Measurements from ENCODE around the gene GTF3C1. TPM values are rescaled to one million over a fixed set of nuclear protein-coding genes. Genes with fewer than 3 reads are reported as not detected.

Gene GTF3C1
- total and polyA plus RNA-seq, 10 donors: 28.8 to 68.6 (median 57.1) TPM

DNA sequence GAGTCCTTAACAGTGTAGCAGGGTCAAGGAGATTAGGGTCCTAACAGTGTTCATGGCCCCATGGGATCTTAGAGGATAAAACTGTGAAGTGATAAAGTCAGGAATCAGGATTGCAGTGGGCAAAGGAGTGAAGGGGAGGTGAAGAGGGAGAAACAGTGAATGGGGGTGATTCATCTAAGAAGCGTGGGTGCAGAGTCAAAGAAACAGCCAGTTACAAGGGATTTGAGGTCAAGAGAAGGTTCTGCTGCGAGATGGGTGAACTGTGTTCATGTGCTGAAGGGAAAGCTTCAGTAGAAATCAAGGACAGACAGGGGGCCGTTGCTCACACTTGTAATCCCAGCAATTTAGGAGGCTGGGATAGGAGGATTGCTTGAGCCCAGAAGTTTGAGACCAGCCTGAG, 5.9 kb downstream of the GTF3C1 start:
- 90 to 95% (median 91%) methylated on average over 3 of the region's 3 CpGs for WGBS, 5 donors
- intact Hi-C loops (cut with DNase I; ENCODE audit: low total_unique reads): no loop called here

DNA sequence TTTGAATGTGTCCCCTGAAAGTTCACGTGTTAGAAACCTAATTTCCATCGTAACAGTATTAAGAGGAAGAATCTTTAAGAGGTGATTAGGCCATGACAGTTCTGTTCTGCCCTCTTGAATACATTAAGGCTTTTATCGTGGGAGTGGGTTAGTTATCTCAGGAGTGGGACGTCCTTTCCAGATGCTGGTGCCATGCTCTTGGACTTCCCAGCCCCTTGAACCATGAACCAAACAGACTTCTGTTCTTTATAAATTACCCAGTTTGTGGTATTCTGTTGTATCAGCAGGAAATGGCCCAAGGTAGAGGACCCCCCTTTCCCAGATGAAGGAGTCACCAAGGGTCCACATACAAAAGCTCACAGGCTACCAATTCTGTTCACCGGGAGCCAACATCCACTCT, 10.1 kb downstream of the GTF3C1 start:
- H3K4me1 ChIP-seq: peaks cover 0 to 13% (median 0%) of the 10 kb centered on the region in 6 donors
- H3K27me3 ChIP-seq (replicated peaks in 1 of 7): no peaks in the 10 kb centered on the region
- WGBS, 5 donors: 66 to 83% (median 73%) methylated on average over 5 of the region's 5 CpGs
- DNase-seq: peak; percentile 10
- H3K4me3 ChIP-seq: no peak overlapping the region
- peaks cover 0 to 7% (median 0%) of the 10 kb centered on the region in 8 donors for H3K9me3 ChIP-seq
- no peak for TF ChIP-seq POLR2A (IDR thresholded peaks at IDR 0.05)
- TF ChIP-seq, protein P1, sequence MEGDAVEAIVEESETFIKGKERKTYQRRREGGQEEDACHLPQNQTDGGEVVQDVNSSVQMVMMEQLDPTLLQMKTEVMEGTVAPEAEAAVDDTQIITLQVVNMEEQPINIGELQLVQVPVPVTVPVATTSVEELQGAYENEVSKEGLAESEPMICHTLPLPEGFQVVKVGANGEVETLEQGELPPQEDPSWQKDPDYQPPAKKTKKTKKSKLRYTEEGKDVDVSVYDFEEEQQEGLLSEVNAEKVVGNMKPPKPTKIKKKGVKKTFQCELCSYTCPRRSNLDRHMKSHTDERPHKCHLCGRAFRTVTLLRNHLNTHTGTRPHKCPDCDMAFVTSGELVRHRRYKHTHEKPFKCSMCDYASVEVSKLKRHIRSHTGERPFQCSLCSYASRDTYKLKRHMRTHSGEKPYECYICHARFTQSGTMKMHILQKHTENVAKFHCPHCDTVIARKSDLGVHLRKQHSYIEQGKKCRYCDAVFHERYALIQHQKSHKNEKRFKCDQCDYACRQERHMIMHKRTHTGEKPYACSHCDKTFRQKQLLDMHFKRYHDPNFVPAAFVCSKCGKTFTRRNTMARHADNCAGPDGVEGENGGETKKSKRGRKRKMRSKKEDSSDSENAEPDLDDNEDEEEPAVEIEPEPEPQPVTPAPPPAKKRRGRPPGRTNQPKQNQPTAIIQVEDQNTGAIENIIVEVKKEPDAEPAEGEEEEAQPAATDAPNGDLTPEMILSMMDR (IDR thresholded peaks at IDR 0.05 in 8 of 11, conservative IDR thresholded peaks at IDR 0.05 in 3 of 11): no peak
- no peak for TF ChIP-seq POLR2AphosphoS5 (IDR thresholded peaks at IDR 0.05)
- H3K36me3 ChIP-seq: peaks cover 7 to 100% (median 96%) of the 10 kb centered on the region in 6 donors
- intact Hi-C loops (cut with DNase I; ENCODE audit: low total_unique reads): no loop called here
- no peak overlapping the region for H3K27ac ChIP-seq

More for the DNA sequence above, 5.9 kb downstream of the GTF3C1 start:
- peaks cover under 1 to 32% (median 22%) of the 10 kb centered on the region in 6 donors for H3K4me1 ChIP-seq
- H3K36me3 ChIP-seq: peaks cover 4 to 73% (median 65%) of the 10 kb centered on the region in 6 donors
- no peaks in the 10 kb centered on the region for H3K27me3 ChIP-seq (replicated peaks in 1 of 7)
- no peak overlapping the region for H3K4me3 ChIP-seq
- TF ChIP-seq, protein P1 (IDR thresholded peaks at IDR 0.05 in 8 of 11, conservative IDR thresholded peaks at IDR 0.05 in 3 of 11): no peak
- no peak for TF ChIP-seq POLR2A (IDR thresholded peaks at IDR 0.05)
- no peak for TF ChIP-seq POLR2AphosphoS5 (IDR thresholded peaks at IDR 0.05)
- H3K9me3 ChIP-seq: peaks cover 0 to 7% (median 0%) of the 10 kb centered on the region in 8 donors
- DNase-seq: no peak
- no peak overlapping the region for H3K27ac ChIP-seq

DNA sequence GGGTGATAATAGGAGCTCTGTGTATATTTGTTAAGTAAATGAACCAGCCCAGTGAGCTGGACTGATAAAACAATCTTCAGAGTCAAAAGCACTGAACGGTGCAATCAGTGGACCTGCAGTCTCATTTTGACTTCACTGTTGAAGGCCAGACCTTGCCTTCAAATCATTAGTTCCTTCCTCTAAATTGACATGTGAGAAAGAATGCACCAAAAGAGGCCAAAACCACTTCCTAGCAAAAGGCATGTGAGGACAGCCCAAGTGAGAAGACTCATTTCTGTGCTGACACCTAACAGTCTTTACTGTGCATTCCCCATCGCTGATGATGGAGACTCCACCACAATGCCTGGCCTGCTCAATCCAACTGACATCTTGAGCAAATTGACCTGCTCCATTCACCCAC, 10.6 kb downstream of the GTF3C1 start:
- peaks cover 7 to 100% (median 93%) of the 10 kb centered on the region in 6 donors for H3K36me3 ChIP-seq
- no peak overlapping the region for H3K27ac ChIP-seq
- no peak for DNase-seq

DNA sequence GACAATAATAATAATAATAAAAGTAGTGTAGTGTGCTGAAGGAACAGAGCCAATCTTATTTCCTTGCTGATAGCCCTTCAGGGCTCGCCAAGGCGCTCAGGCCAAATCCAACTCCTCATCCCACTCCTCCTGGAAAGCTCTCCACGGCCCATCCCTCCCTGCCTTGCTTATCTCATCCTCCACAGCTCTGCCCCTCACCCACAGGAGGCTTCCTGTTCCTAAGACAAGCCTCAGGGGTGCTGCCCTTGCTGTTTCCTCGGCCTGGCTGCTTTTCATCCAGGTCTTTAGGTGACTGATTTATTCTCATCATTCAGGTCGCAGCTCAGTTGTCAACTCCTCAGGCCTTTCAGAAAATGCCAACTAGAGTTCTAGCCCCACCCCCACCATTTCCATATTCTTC, 11.2 kb downstream of the GTF3C1 start:
- H3K27me3 ChIP-seq (replicated peaks in 1 of 7): no peaks in the 10 kb centered on the region
- intact Hi-C loops (cut with DNase I; ENCODE audit: low total_unique reads): no loop called here
- H3K27ac ChIP-seq: no peak overlapping the region
- TF ChIP-seq POLR2AphosphoS5 (IDR thresholded peaks at IDR 0.05): peak in 1 of 3 donors; percentile 26
- TF ChIP-seq, protein P1 (IDR thresholded peaks at IDR 0.05 in 8 of 11, conservative IDR thresholded peaks at IDR 0.05 in 3 of 11): no peak
- peak; percentile 49 for DNase-seq
- WGBS, 5 donors: 56 to 68% (median 60%) methylated on average over 5 of the region's 5 CpGs
- peaks cover 0 to 13% (median 0%) of the 10 kb centered on the region in 6 donors for H3K4me1 ChIP-seq
- peaks cover 0 to 7% (median 0%) of the 10 kb centered on the region in 8 donors for H3K9me3 ChIP-seq
- peaks cover 3 to 100% (median 92%) of the 10 kb centered on the region in 6 donors for H3K36me3 ChIP-seq
- no peak overlapping the region for H3K4me3 ChIP-seq

More for the DNA sequence above, 10.6 kb downstream of the GTF3C1 start:
- H3K9me3 ChIP-seq: peaks cover 0 to 7% (median 0%) of the 10 kb centered on the region in 8 donors
- no peak overlapping the region for H3K4me3 ChIP-seq
- no peak for TF ChIP-seq POLR2AphosphoS5 (IDR thresholded peaks at IDR 0.05)
- TF ChIP-seq POLR2A (IDR thresholded peaks at IDR 0.05): no peak
- TF ChIP-seq, protein P1 (IDR thresholded peaks at IDR 0.05 in 8 of 11, conservative IDR thresholded peaks at IDR 0.05 in 3 of 11): no peak
- peaks cover 0 to 13% (median 0%) of the 10 kb centered on the region in 6 donors for H3K4me1 ChIP-seq
- intact Hi-C loops (cut with DNase I; ENCODE audit: low total_unique reads): no loop called here
- H3K27me3 ChIP-seq (replicated peaks in 1 of 7): no peaks in the 10 kb centered on the region
- 64 to 68% (median 66%) methylated on average over 1 to 2 of the region's 2 CpGs for WGBS, 5 donors
